Keratinocyte (primary cell): Measurements from ENCODE around the gene PTPRN2. TPM values are rescaled to one million over a fixed set of nuclear protein-coding genes. Genes with fewer than 3 reads are reported as not detected.

Source experiments
- DNase-seq: peaks from one replicate; pipeline ENCODE4 v3.0.0-alpha.2; 2011; ENCODE audit warnings: low read depth, missing footprints, low spot score
- FAIRE-seq: peaks from 2 replicates; lab custom pipeline; 2011; peaks lifted over from hg19 to GRCh38; lab: Jason Lieb, UNC
- H2AFZ ChIP-seq: 2 replicates; pipeline ENCODE4 v1.6.0; 2012; ENCODE audit warnings: low read length, control low read depth, inconsistent platforms; ENCODE audit not compliant: control insufficient read depth
- H3K27ac ChIP-seq: 2 replicates; pipeline ENCODE4 v1.5.1; 2011; ENCODE audit warnings: low read length; ENCODE audit not compliant: control insufficient read depth, insufficient read depth
- H3K27me3 ChIP-seq: 3 replicates; pipeline ENCODE4 v1.6.0; 2011; ENCODE audit warnings: low read length; ENCODE audit not compliant: control insufficient read depth, insufficient read depth; ENCODE audit errors: extremely low read depth
- H3K36me3 ChIP-seq, 2 experiments: 2 replicates in 1 of 2; 3 replicates in 1 of 2; pipeline ENCODE4 v1.5.1; 2011; ENCODE audit warnings: low read length in 2 of 2, mild to moderate bottlenecking in 1 of 2; ENCODE audit not compliant: control insufficient read depth in 2 of 2, insufficient read depth in 2 of 2; ENCODE audit errors: extremely low read depth in 1 of 2
- H3K4me1 ChIP-seq: 3 replicates; pipeline ENCODE4 v1.5.1; 2011; ENCODE audit warnings: low read length; ENCODE audit not compliant: control insufficient read depth, insufficient read depth; ENCODE audit errors: extremely low read depth
- H3K4me2 ChIP-seq: 3 replicates; pipeline ENCODE4 v1.6.0; 2011; ENCODE audit warnings: low read depth, low read length; ENCODE audit not compliant: control insufficient read depth, insufficient read depth; ENCODE audit errors: extremely low read depth
- H3K4me3 ChIP-seq, 3 experiments: fragments of 200-600 bp in 1 of 3; sonication (generic) in 1 of 3; 2 replicates in 2 of 3; 3 replicates in 1 of 3; pipeline ENCODE4 v1.5.1; 2011 to 2016; ENCODE audit warnings: low read length in 3 of 3, mild to moderate bottlenecking in 3 of 3, control low read depth in 2 of 3, inconsistent platforms in 1 of 3, low read depth in 1 of 3, mixed read lengths in 1 of 3, mixed run types in 1 of 3, moderate library complexity in 1 of 3; ENCODE audit not compliant: control insufficient read depth in 2 of 3, insufficient read depth in 2 of 3; ENCODE audit errors: extremely low read depth in 1 of 3
- H3K79me2 ChIP-seq: 2 replicates; pipeline ENCODE4 v1.6.0; 2012; ENCODE audit warnings: low read length; ENCODE audit not compliant: control insufficient read depth, insufficient read depth
- H3K9ac ChIP-seq: 3 replicates; pipeline ENCODE4 v1.6.0; 2011; ENCODE audit warnings: low read length; ENCODE audit not compliant: control insufficient read depth, insufficient read depth; ENCODE audit errors: extremely low read depth
- H3K9me1 ChIP-seq: 3 replicates; pipeline ENCODE4 v1.6.0; 2011; ENCODE audit warnings: low read length; ENCODE audit not compliant: control insufficient read depth, insufficient read depth; ENCODE audit errors: extremely low read depth
- H3K9me3 ChIP-seq: 2 replicates; pipeline ENCODE4 v1.5.1; 2012; ENCODE audit warnings: low read depth, low read length; ENCODE audit not compliant: control insufficient read depth
- H4K20me1 ChIP-seq: 3 replicates; pipeline ENCODE4 v1.6.0; 2011; ENCODE audit warnings: low read length; ENCODE audit not compliant: control insufficient read depth, insufficient read depth; ENCODE audit errors: extremely low read depth
- EZH2 ChIP-seq: IDR thresholded peaks from one replicate; pipeline ENCODE4 v1.6.1; 2012; ENCODE audit warnings: inconsistent platforms, mild to moderate bottlenecking, low read length, moderate library complexity
- dilution Hi-C: fragments of 300-500 bp; cut with MboI; formaldehyde crosslinking; loops from one replicate; pipeline ENCODE4 v1.7.0; 2020; ENCODE audit warnings: low sequenced_read_pairs; ENCODE audit not compliant: extremely low pct_ligation_motif_present
- polyA plus RNA-seq, 5 experiments: library from polyadenylated mRNA; depleted of rRNA in 3 of 5; stranded (reverse) in 3 of 5; stranded (forward) in 1 of 5; unstranded in 1 of 5; fragments of >200 nt; gene quantifications; 1 replicate in 1 of 5; 2 replicates in 3 of 5; 3 replicates in 1 of 5; pipeline versions ENCODE4 v1.2.1 to v1.2.3, GENCODE V29; 2011 to 2012; ENCODE audit warnings: missing spikeins in 2 of 5, low read depth in 1 of 5, low replicate concordance in 1 of 5
- TF ChIP-seq, protein P1 (sequence below), 3 experiments: IDR thresholded peaks in 1 of 3; conservative IDR thresholded peaks in 1 of 3; optimal IDR thresholded peaks in 1 of 3; 2 replicates in 2 of 3; 3 replicates in 1 of 3; pipeline versions ENCODE3 to v1.5.1; 2011; ENCODE audit warnings: low read length in 3 of 3, mild to moderate bottlenecking in 3 of 3, moderate library complexity in 2 of 3, control low read depth in 1 of 3, inconsistent platforms in 1 of 3; ENCODE audit not compliant: insufficient read depth in 2 of 3; ENCODE audit errors: extremely low read depth in 1 of 3

Gene PTPRN2
- polyA plus RNA-seq, 1 donor (not counting 4 experiments of a cell fraction or from before 2014, with no cell fraction given), result not detected

DNA sequence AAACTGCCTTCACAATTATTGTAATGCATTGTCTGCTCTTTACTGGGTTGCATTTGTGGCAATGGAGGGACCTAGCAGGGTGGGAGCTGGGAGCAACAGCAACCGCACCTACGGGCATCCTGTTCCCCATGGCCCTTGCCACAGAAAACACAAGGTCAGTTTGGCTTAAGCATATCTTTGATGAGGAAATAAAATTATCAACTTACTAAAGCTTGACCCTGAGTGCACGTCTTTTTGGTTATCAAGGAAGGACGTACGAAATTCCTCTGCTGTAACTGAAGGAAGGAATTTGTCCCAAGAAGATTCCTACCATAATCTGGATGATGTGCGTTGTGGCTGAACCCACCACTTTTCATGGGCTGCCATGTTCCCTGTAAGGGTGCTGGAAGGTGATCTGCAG is 19.9 kb upstream of the PTPRN2 start:
- Histone ChIP-seq H3K9me3 (no peaks in the 10 kb centered on the region), H3K27ac (no peak overlapping the region), H3K9me1 (no peaks in the 10 kb centered on the region), H4K20me1 (no peaks in the 10 kb centered on the region), H3K4me3 (no peak overlapping the region), H3K9ac (no peak overlapping the region), H3K4me1 (no peaks in the 10 kb centered on the region), H3K79me2 (no peaks in the 10 kb centered on the region), H3K36me3 (no peaks in the 10 kb centered on the region), H3K27me3 (no peaks in the 10 kb centered on the region), H2AFZ (no peak overlapping the region), H3K4me2 (no peak overlapping the region)
- dilution Hi-C loops, result no loop called here
- FAIRE-seq, result no peak
- DNase-seq, result no peak
- TF ChIP-seq, protein P1, sequence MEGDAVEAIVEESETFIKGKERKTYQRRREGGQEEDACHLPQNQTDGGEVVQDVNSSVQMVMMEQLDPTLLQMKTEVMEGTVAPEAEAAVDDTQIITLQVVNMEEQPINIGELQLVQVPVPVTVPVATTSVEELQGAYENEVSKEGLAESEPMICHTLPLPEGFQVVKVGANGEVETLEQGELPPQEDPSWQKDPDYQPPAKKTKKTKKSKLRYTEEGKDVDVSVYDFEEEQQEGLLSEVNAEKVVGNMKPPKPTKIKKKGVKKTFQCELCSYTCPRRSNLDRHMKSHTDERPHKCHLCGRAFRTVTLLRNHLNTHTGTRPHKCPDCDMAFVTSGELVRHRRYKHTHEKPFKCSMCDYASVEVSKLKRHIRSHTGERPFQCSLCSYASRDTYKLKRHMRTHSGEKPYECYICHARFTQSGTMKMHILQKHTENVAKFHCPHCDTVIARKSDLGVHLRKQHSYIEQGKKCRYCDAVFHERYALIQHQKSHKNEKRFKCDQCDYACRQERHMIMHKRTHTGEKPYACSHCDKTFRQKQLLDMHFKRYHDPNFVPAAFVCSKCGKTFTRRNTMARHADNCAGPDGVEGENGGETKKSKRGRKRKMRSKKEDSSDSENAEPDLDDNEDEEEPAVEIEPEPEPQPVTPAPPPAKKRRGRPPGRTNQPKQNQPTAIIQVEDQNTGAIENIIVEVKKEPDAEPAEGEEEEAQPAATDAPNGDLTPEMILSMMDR (optimal IDR thresholded peaks at IDR 0.05 in 1 of 3, IDR thresholded peaks at IDR 0.05 in 1 of 3, conservative IDR thresholded peaks at IDR 0.05 in 1 of 3; ENCODE audit: extremely low read depth in 1 of 3, insufficient read depth in 2 of 3, low read length in 3 of 3), result no peak
- no peak for TF ChIP-seq EZH2

DNA sequence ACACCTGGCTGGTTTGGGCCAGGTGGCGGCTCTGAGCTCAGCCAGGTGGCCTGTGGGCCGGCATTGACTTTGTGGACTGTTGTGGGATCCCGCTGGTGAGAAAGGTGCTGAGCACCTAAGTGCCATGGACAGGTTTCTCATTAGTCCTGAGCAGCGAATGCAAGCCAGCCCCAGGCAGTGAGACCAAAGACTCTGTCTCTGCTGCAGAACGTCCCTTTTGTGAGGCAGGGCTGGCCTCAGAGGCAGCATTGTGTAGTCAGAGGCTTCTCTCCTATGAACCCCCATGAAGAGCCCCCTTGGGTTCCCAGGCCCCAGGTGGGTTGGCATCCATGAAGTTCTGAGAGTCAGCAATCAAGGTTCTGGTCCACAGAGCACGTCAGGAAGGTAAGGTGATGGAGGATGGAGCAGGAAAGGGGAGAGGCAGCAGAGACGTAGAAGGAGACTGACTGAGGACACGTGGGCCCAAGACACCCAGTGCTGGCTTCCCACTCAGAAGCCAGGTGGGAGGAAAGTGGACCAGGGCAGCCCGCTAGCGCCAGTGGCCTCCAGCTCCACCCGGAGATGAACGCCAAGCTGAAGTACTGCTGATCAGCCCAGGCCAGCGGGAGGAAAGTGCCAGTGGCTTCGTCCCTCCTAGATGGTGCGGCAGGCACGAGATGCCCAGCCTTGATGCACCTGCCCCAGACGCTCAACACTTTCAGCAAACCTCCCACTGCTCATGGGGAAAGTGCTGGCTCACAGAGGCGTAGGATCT is 19.2 kb upstream of the PTPRN2 start:
- FAIRE-seq (no peak), DNase-seq (no peak)
- Histone ChIP-seq H3K4me3 (no peak overlapping the region), H3K4me1 (no peaks in the 10 kb centered on the region), H3K79me2 (no peaks in the 10 kb centered on the region), H3K9me3 (no peaks in the 10 kb centered on the region), H3K27ac (no peak overlapping the region), H3K9me1 (no peaks in the 10 kb centered on the region), H4K20me1 (no peaks in the 10 kb centered on the region), H2AFZ (no peak overlapping the region), H3K9ac (no peak overlapping the region), H3K4me2 (no peak overlapping the region), H3K27me3 (no peaks in the 10 kb centered on the region), H3K36me3 (no peaks in the 10 kb centered on the region)
- dilution Hi-C loops, result no loop called here
- TF ChIP-seq, protein P1 (optimal IDR thresholded peaks at IDR 0.05 in 1 of 3, IDR thresholded peaks at IDR 0.05 in 1 of 3, conservative IDR thresholded peaks at IDR 0.05 in 1 of 3; ENCODE audit: extremely low read depth in 1 of 3, insufficient read depth in 2 of 3, low read length in 3 of 3), result no peak
- TF ChIP-seq EZH2, result no peak
